RWPE1 (cell line): ENCODE results near the gene GNG3.

Experiments used
- CTCF ChIA-PET: fragments of 350-600 bp; sonication (Branson Sonifier 250); formaldehyde crosslinking; extraction: SDS; loops from one replicate; lab custom pipeline; 2021; lab: Yijun Ruan, JAX
- POLR2A ChIA-PET: fragments of 400-600 bp; formaldehyde crosslinking; extraction: SDS; loops from one replicate; lab custom pipeline; 2020; ENCODE audit warnings: antibody characterized with exemption; ENCODE audit not compliant: low non-redundant PET; lab: Yijun Ruan, JAX
- DNase-seq: peaks from one replicate; pipeline ENCODE4 v3.0.0; 2012; ENCODE audit warnings: low spot score
- H3K27ac ChIP-seq: fragments of 450-650 bp; 2 replicates; pipeline ENCODE4 v1.5.1; 2017
- TF ChIP-seq, protein P1 (sequence below): fragments of 450-650 bp; conservative IDR thresholded peaks from 2 replicates; pipeline ENCODE4 v1.5.1; 2017; ENCODE audit warnings: low read depth, mild to moderate bottlenecking

GNG3 gene

DNA sequence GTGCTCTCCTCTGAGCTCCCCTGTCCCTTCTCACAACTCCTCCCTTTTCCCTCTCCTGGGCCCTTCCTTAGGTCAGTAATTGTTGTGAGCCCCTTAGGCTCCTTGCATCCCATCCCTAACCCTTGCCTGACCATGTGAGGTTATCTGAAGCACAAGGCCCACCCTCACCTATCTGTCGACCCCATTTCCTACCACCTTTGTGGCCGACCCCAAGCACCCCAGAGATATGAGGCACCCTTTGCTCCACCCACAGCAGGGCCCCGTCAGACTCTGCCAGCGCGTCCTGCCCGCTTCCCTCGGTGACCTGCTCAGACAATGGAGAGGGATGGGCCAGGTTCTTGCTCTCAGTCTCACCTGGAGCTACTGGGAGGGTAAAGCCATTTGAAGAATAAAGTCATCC, 1.3 kb downstream of the GNG3 start:
- ChIA-PET POLR2A (interaction anchor here (0.6 to 1.0 kb wide), 2 partner anchors 30 to 45 kb away, joined by 4 to 6 read pairs; partner anchors contain the start of genes UBXN1 and ZBTB3), CTCF (interaction anchor here (0.6 to 0.8 kb wide), 3 partner anchors 36 to 77 kb away, joined by 3 to 5 read pairs (median 3); partner anchors contain the start of gene LBHD1)
- no peak for DNase-seq
- peak overlapping the region; percentile 98 for H3K27ac ChIP-seq
- TF ChIP-seq, protein P1, sequence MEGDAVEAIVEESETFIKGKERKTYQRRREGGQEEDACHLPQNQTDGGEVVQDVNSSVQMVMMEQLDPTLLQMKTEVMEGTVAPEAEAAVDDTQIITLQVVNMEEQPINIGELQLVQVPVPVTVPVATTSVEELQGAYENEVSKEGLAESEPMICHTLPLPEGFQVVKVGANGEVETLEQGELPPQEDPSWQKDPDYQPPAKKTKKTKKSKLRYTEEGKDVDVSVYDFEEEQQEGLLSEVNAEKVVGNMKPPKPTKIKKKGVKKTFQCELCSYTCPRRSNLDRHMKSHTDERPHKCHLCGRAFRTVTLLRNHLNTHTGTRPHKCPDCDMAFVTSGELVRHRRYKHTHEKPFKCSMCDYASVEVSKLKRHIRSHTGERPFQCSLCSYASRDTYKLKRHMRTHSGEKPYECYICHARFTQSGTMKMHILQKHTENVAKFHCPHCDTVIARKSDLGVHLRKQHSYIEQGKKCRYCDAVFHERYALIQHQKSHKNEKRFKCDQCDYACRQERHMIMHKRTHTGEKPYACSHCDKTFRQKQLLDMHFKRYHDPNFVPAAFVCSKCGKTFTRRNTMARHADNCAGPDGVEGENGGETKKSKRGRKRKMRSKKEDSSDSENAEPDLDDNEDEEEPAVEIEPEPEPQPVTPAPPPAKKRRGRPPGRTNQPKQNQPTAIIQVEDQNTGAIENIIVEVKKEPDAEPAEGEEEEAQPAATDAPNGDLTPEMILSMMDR: no peak

DNA sequence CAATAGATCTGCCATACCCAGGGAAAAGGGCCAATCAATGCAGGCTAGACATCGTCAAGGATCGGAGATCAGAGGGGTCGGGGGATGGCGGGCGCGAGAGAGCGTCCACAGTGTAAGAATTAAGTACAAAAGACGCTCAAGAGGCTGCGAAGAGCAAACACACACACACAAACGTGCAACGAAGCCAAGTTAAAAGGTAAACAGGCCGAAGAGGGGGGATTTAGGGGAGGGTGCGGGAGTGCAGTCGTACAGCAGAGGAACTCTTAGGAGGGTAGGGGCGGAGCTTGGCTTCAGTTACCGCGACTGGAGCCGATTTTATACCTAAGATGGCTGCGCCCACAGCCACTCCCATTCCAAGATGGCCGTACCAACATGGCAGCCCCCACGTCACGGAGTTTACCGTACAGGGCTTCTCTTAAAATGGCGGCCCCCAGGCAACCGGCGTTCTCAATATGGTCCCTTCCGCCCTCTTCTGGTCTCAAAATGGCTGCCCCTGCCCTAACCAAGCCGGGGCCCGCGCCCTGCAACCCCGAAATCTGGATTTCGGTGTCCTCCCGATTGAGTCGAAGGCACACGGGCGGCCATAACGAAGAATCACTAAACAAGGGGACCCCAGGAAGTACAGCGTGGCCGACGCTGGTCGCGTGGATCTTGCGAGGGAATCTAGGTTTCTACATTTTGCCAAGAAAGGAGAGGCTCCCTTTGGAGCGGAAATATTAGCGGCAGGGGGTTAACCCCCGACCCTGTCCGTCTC, 1.9 kb downstream of the GNG3 start:
- TF ChIP-seq, protein P1: no peak
- POLR2A ChIA-PET: interaction anchor here (0.6 to 1.0 kb wide), 3 partner anchors 9 to 44 kb away, joined by 4 to 6 read pairs (median 5); partner anchors contain the start of genes UBXN1 and ZBTB3
- CTCF ChIA-PET: interaction anchor here (0.6 kb wide), 2 partner anchors 43 to 77 kb away, joined by 3 to 5 read pairs; no protein-coding TSS in a partner anchor
- peak overlapping the region; percentile 98 for H3K27ac ChIP-seq
- peak; percentile 89 for DNase-seq

DNA sequence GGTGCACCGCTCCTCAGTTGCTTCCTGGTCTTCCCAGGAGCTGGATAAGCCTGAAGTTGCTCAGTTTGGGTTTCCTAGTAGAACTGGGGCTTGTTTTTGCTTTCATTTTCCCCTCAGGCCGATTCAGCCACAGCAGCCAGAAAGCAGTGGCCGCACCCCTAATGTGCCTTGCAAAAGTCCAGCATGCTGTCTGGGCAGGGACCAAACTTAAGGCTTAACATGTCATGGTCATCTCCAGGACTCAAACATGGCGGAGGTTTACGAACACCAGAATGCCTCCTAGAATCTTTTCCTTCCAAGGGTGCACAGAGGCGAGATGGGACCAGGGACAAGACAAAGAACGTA, 2.5 kb downstream of the GNG3 start:
- peak overlapping the region; percentile 98 for H3K27ac ChIP-seq
- TF ChIP-seq, protein P1: no peak
- ChIA-PET POLR2A (interaction anchor here (0.6 to 1.0 kb wide), 2 partner anchors 10 to 44 kb away, joined by 4 to 5 read pairs; partner anchors contain the start of gene ZBTB3), CTCF (no interaction called here)
- no peak for DNase-seq

DNA sequence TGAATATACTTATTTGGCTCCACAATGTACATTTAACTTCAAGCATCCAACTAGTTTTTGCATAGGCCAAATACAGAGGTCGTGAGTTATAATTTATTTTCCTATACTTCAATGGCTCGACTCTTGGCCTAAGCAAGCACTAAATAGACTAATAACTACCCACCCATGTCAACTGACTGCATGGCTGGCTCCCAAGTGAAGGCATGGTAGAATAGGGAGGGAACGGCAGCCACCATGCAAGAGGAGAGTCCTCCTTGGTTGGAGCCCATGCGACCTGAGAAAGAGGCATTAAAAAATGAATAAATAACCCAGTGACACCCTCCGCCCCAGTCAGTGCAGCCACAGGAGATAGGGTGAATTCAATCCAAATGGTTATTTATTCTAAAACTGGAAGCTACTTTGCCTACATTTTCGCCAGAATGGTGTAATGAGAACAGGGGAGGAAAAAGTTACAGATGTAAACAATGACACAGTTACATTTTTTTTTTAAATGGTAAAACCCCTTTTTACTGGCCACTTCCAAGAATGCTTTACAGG, 4.9 kb downstream of the GNG3 start:
- POLR2A ChIA-PET: no interaction called here
- CTCF ChIA-PET: interaction anchor here (0.6 kb wide), 2 partner anchors 65 to 123 kb away, joined by 4 read pairs; no protein-coding TSS in a partner anchor
- TF ChIP-seq, protein P1: no peak
- no peak overlapping the region for H3K27ac ChIP-seq
- no peak for DNase-seq

DNA sequence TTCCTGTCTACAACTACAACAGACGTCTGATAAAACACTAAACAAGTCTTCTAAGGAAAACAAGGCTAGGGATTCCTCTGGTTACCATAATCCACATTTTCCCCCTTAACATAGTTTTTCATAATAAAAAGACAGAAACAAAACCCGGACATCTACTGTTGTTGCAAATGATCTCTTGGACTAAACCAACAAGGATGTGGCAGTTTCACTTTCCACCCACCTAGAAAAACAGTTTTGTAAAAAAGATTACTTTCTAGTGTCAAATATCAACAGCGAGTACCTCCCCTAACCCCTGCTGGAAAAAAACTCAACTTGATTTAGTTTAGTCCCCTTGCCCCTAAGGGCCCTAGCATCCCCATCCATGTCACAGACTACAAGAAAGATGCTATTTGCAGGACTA, 5.4 kb downstream of the GNG3 start:
- ChIA-PET POLR2A (interaction anchor here (0.5 kb wide), 1 partner anchor 261 kb away, joined by 4 read pairs; no protein-coding TSS in a partner anchor), CTCF (no interaction called here)
- no peak overlapping the region for H3K27ac ChIP-seq
- TF ChIP-seq, protein P1: no peak
- DNase-seq: no peak

DNA sequence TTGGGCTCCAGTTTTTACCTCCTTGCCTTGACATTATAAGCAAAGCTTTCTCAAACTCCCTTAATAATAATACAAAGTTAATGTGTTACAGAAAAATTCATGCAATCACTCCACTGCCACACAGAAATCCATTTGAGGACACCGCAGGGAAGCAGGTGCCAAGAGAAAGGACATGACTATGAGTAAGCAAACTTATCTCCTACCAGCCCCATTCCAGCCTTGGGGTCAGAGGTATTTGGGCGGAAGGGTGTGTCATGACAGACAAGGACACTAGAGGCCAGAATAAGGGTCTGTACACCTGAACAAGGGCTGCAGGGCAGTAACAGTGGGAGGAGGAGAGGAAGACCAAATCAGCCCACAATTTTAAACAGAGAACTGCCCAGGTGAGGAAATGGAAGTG, 5.9 kb downstream of the GNG3 start:
- peak overlapping the region; percentile 60 for H3K27ac ChIP-seq
- ChIA-PET CTCF (no interaction called here), POLR2A (interaction anchor here (0.5 kb wide), 1 partner anchor 262 kb away, joined by 4 read pairs; no protein-coding TSS in a partner anchor)
- DNase-seq: no peak
- TF ChIP-seq, protein P1: no peak
